PFSK-1 (cell line): Measurements from ENCODE around the gene BTRC.

Source experiments
- FOXP2 ChIP-seq: optimal IDR thresholded peaks from 2 replicates; pipeline ENCODE3; 2011; ENCODE audit warnings: borderline replicate concordance, control low read depth, inconsistent platforms; ENCODE audit not compliant: insufficient read depth; ENCODE audit errors: extremely low read length, extremely low read depth
- POLR2AphosphoS5 ChIP-seq: IDR thresholded peaks from 2 replicates; pipeline ENCODE4 v1.6.1; 2012; ENCODE audit warnings: low read depth, mild to moderate bottlenecking, control low read depth, low read length, moderate library complexity
- SIN3A ChIP-seq: IDR thresholded peaks from 2 replicates; pipeline ENCODE4 v1.6.1; 2012; ENCODE audit warnings: mild to moderate bottlenecking, low read length, moderate library complexity, borderline replicate concordance; ENCODE audit not compliant: insufficient read depth

DNA sequence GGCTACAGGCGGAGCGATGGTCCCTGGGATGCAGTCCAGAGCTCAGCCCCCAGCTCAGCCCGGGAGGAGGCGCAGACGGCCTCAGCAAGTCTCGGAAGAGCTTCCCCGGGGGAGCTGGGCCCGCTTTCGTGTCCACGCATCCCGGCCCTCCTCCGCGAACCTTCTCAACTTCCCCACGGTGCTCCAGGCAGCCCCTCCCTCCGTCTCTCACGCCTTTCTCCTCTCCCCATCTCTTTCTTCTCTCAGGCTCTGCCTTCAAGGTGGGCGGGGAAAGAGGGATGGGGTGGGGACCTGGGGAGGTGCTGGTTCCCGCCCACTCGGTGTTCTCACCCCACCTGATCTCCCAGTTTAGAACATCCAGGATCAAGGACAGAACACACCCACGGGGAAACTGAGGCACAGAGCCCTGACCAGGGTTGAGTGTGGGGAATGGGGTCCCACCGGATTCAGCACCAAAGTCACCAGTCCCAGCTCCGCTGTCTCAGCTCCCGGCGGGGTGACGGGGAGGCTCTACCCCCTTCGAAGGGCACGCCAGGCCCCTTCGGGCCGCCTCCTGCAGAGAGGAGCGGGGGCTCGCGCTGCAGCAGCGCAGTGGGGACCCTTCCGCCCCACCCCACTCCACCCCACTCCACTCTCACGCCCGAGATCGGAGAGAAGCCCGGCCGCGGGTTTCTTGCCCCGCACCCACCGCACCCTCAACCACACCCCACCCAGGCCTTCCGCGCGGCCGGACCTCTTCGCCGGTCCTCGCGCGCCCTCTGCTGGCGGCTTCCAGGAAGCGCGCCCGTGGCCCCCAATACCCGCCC, 215.9 kb downstream of the BTRC start:
- no peak for TF ChIP-seq POLR2AphosphoS5
- TF ChIP-seq FOXP2: no peak
- TF ChIP-seq SIN3A: no peak
